HepG2 (cell line): ENCODE data around the gene FMO3. TPM values are rescaled to one million over a fixed set of nuclear protein-coding genes. Genes with fewer than 3 reads are reported as not detected.

ENCODE experiments used
- ATAC-seq: fragments of 200-7000 bp; cut with Tn5 transposase; 3 replicates; pipeline ENCODE4 v1.9.1; 2020; ENCODE audit warnings: mild to moderate bottlenecking, moderate library complexity
- BruUV-seq: library from RNA; stranded (reverse); fragments of 400-500 nt; replicated peaks from 2 replicates; lab custom pipeline; 2021; lab: Mats Ljungman, UMichigan
- CTCF ChIA-PET: fragments of 300-600 bp; formaldehyde crosslinking; extraction: SDS; loops from one replicate; lab custom pipeline; 2021; ENCODE audit warnings: low total read pairs, inconsistent platforms, low intra/inter-chr PET ratio; lab: Yijun Ruan, JAX
- POLR2A ChIA-PET: fragments of 350-600 bp; sonication (Branson Sonifier 250); formaldehyde crosslinking; loops from one replicate; lab custom pipeline; 2020; ENCODE audit warnings: antibody characterized with exemption, inconsistent platforms; lab: Yijun Ruan, JAX
- DNase-seq: peaks from one replicate; pipeline ENCODE4 v3.0.0-alpha.2; 2015; ENCODE audit warnings: low spot score
- FAIRE-seq: peaks from 3 replicates; lab custom pipeline; 2011; peaks lifted over from hg19 to GRCh38; lab: Jason Lieb, UNC
- H2AFZ ChIP-seq: one replicate; pipeline ENCODE4 v1.6.1; 2011; ENCODE audit warnings: low read length, inconsistent platforms
- H3K27ac ChIP-seq: fragments of 300-600 bp; 3 replicates; pipeline ENCODE4 v1.8.0; 2011; ENCODE audit warnings: mixed run types, mild to moderate bottlenecking, mixed read lengths, low read length, inconsistent platforms; ENCODE audit not compliant: insufficient read depth; ENCODE audit errors: extremely low read length
- H3K27me3 ChIP-seq, 2 experiments: fragments of 200-600 bp in 1 of 2; 2 replicates in 1 of 2; 3 replicates in 1 of 2; pipeline versions ENCODE4 v1.6.0 to v1.8.0; 2011; ENCODE audit warnings: low read length in 2 of 2, mild to moderate bottlenecking in 2 of 2, moderate library complexity in 2 of 2, inconsistent platforms in 1 of 2; ENCODE audit not compliant: insufficient read depth in 2 of 2, control insufficient read depth in 1 of 2
- H3K36me3 ChIP-seq, 2 experiments: fragments of 200-600 bp in 1 of 2; replicated peaks in 1 of 2; 2 replicates in 1 of 2; 3 replicates in 1 of 2; pipeline versions ENCODE4 v1.5.1 to v1.8.0; 2011; ENCODE audit warnings: low read length in 2 of 2, inconsistent platforms in 1 of 2; ENCODE audit not compliant: insufficient read depth in 2 of 2, control insufficient read depth in 1 of 2
- H3K4me1 ChIP-seq: 2 replicates; pipeline ENCODE4 v1.5.1; 2012; ENCODE audit warnings: low read length, inconsistent platforms; ENCODE audit not compliant: insufficient read depth
- H3K4me2 ChIP-seq: 2 replicates; pipeline ENCODE4 v1.6.0; 2011; ENCODE audit warnings: low read depth, low read length, inconsistent platforms
- H3K4me3 ChIP-seq, 3 experiments: fragments of 200-600 bp in 1 of 3; sonication (generic), shearing (Covaris generic) in 1 of 3; replicated peaks in 1 of 3; 2 replicates each; pipeline ENCODE4 v1.5.1; 2011 to 2016; ENCODE audit warnings: low read length in 3 of 3, inconsistent platforms in 2 of 3, low read depth in 2 of 3, mild to moderate bottlenecking in 2 of 3, control low read depth in 1 of 3, mixed read lengths in 1 of 3; ENCODE audit not compliant: insufficient read depth in 1 of 3
- H3K79me2 ChIP-seq: one replicate; pipeline ENCODE4 v1.6.1; 2011; ENCODE audit warnings: low read length, inconsistent platforms; ENCODE audit not compliant: insufficient read depth
- H3K9ac ChIP-seq: 2 replicates; pipeline ENCODE4 v1.6.0; 2011; ENCODE audit warnings: mild to moderate bottlenecking, low read depth, low read length, inconsistent platforms; ENCODE audit not compliant: insufficient read depth
- H3K9me3 ChIP-seq: 2 replicates; pipeline ENCODE4 v1.5.1; 2012; ENCODE audit warnings: mild to moderate bottlenecking, low read length
- H4K20me1 ChIP-seq: 2 replicates; pipeline ENCODE4 v1.6.0; 2011; ENCODE audit warnings: inconsistent platforms, mild to moderate bottlenecking, low read length, moderate library complexity; ENCODE audit not compliant: insufficient read depth
- CEBPZ ChIP-seq: IDR thresholded peaks from 2 replicates; pipeline ENCODE4 v1.6.1; 2012; ENCODE audit warnings: low read length, improper control_type of control experiment
- MAFF ChIP-seq: IDR thresholded peaks from 2 replicates; pipeline ENCODE4 v1.6.1; 2011; ENCODE audit warnings: low read depth, low read length, improper control_type of control experiment
- MAFK ChIP-seq, 2 experiments: IDR thresholded peaks in 1 of 2; conservative IDR thresholded peaks in 1 of 2; 2 replicates each; pipeline ENCODE4 v1.6.1; 2011; ENCODE audit warnings: improper control_type of control experiment in 2 of 2, low read length in 2 of 2
- SMYD3 ChIP-seq: sonication (generic); formaldehyde crosslinking; IDR thresholded peaks from 2 replicates; pipeline ENCODE4 v1.8.1; 2023; ENCODE audit warnings: mild to moderate bottlenecking, missing genetic modification reagents
- TCF7 ChIP-seq: sonication (generic); IDR thresholded peaks from 2 replicates; pipeline ENCODE4 v1.6.1; 2016; ENCODE audit warnings: antibody characterized with exemption, low read depth
- ZFP82 ChIP-seq: sonication (generic); formaldehyde crosslinking; IDR thresholded peaks from 2 replicates; pipeline ENCODE4 v1.5.1; 2020; ENCODE audit warnings: mild to moderate bottlenecking, missing genetic modification reagents, borderline replicate concordance
- ZNF124 ChIP-seq: sonication (generic); formaldehyde crosslinking; IDR thresholded peaks from 2 replicates; pipeline ENCODE4 v1.4.0; 2020; ENCODE audit warnings: missing genetic modification reagents
- ZNF274 ChIP-seq: sonication (generic); formaldehyde crosslinking; IDR thresholded peaks from 2 replicates; pipeline ENCODE4 v1.5.1; 2020; ENCODE audit warnings: mild to moderate bottlenecking, missing genetic modification reagents
- ZNF678 ChIP-seq: sonication (generic); formaldehyde crosslinking; IDR thresholded peaks from 2 replicates; pipeline ENCODE4 v1.4.0; 2020; ENCODE audit warnings: mild to moderate bottlenecking, missing genetic modification reagents
- WGBS: methylation state at CpG from one replicate; pipeline ENCODE4 v1.1.6; 2017; ENCODE audit warnings: low lambda C conversion rate; 5-methylcytosine and 5-hydroxymethylcytosine counted together
- in situ Hi-C: cut with HindIII; loops from 2 replicates; pipeline ENCODE4 v1.10.0; 2017; ENCODE audit warnings: low pct_unique_long_range_greater_than_20kb; ENCODE audit not compliant: extremely low pct_ligation_motif_present
- intact Hi-C: fragments of 100-400 bp; cut with micrococcal nuclease; formaldehyde crosslinking; loops from one replicate; pipeline ENCODE4 v1.10.0; 2022; ENCODE audit not compliant: unreplicated experiment
- polyA plus RNA-seq, 8 experiments: library from polyadenylated mRNA; depleted of rRNA in 3 of 8; stranded (reverse) in 7 of 8; unstranded in 1 of 8; fragments of >200 nt; fragmentation: Illumina TruSeq in 4 of 8; extraction: Trizol in 4 of 8; gene quantifications; 2 replicates each; pipeline versions ENCODE4 v1.2.1 to v1.2.3, GENCODE V29; 2011 to 2016; ENCODE audit warnings: low read depth in 4 of 8, missing spikeins in 1 of 8, mixed read lengths in 1 of 8; ENCODE audit not compliant: insufficient read depth in 1 of 8
- total RNA-seq, 5 experiments: library from RNA; depleted of rRNA; stranded (reverse); fragments of >200 nt; fragmentation: Illumina TruSeq; extraction: Trizol; gene quantifications; 2 replicates each; pipeline ENCODE4 v1.2.3, GENCODE V29; 2016; ENCODE audit warnings: low read depth in 1 of 5
- TF ChIP-seq, protein P1 (sequence below): sonication (generic); formaldehyde crosslinking; IDR thresholded peaks from 2 replicates; pipeline ENCODE4 v1.4.0; 2020; ENCODE audit warnings: missing genetic modification reagents

FMO3 gene
- total and polyA plus RNA-seq, 2 of the 13 experiments (the other 11 are each of a cell fraction or from before 2014, with no cell fraction given): not detected

DNA sequence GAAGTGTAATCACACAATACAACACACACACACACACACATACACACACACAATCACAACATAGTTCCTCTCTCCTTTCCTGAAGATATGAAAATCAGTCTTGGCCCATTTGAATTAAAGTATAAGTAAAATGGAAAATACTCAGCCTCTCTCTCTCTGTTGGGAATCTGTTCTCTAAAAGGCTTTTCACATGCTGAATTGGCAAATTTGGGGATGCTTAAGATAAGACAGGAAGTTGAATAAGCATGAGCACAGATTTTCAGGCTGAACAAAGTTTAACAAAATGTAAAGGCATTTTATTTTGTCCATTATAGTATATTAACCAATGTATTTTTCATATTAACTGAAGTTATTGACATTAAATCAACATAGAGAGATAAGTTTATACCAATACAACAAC, 70.7 kb downstream of the FMO3 start:
- H3K9me3 ChIP-seq: no peaks in the 10 kb centered on the region
- H3K79me2 ChIP-seq: no peaks in the 10 kb centered on the region
- H3K9ac ChIP-seq: no peak overlapping the region
- no peak overlapping the region for H2AFZ ChIP-seq
- ATAC-seq: no peak
- H4K20me1 ChIP-seq: no peaks in the 10 kb centered on the region
- ChIA-PET POLR2A (interaction anchor here (0.8 kb wide), 1 partner anchor 19 kb away, joined by 3 read pairs; no protein-coding TSS in a partner anchor), CTCF (no interaction called here)
- no peaks in the 10 kb centered on the region for H3K36me3 ChIP-seq
- H3K4me3 ChIP-seq: no peak overlapping the region
- H3K27me3 ChIP-seq: no peaks in the 10 kb centered on the region
- peaks cover 22% of the 10 kb centered on the region for H3K4me1 ChIP-seq
- H3K27ac ChIP-seq: peak overlapping the region; percentile 66
- no peak for DNase-seq
- in situ Hi-C loops: no loop called here
- TF ChIP-seq SMYD3 (CRISPR knock-in tag) (no peak), MAFF (peak; percentile 57), MAFK (conservative IDR thresholded peaks at IDR 0.05 in 1 of 2, IDR thresholded peaks at IDR 0.05 in 1 of 2; ENCODE audit: low read length in 2 of 2) (peak; percentile 51 to 64; a peak in 3 of 4 replicates)
- TF ChIP-seq, all 625 proteins: peak for 2
- FAIRE-seq: no peak
- H3K4me2 ChIP-seq: no peak overlapping the region; the same call in 1 of the 2 replicates
- no TSS peak for BruUV-seq
- intact Hi-C loops: no loop called here

GRCh38 chr1:171166361-171166760, 75.7 kb downstream of the FMO3 start:
- DNase-seq: no peak
- ATAC-seq: no peak
- Histone ChIP-seq H3K27ac (no peak overlapping the region), H3K27me3 (no peaks in the 10 kb centered on the region), H3K4me2 (no peak overlapping the region), H3K4me3 (no peak overlapping the region), H3K4me1 (peaks cover 4% of the 10 kb centered on the region), H3K79me2 (no peaks in the 10 kb centered on the region), H3K9ac (no peak overlapping the region), H3K36me3 (no peaks in the 10 kb centered on the region), H2AFZ (no peak overlapping the region), H3K9me3 (no peaks in the 10 kb centered on the region), H4K20me1 (no peaks in the 10 kb centered on the region)
- TF ChIP-seq ZNF274: no peak
- TF ChIP-seq, protein P1, sequence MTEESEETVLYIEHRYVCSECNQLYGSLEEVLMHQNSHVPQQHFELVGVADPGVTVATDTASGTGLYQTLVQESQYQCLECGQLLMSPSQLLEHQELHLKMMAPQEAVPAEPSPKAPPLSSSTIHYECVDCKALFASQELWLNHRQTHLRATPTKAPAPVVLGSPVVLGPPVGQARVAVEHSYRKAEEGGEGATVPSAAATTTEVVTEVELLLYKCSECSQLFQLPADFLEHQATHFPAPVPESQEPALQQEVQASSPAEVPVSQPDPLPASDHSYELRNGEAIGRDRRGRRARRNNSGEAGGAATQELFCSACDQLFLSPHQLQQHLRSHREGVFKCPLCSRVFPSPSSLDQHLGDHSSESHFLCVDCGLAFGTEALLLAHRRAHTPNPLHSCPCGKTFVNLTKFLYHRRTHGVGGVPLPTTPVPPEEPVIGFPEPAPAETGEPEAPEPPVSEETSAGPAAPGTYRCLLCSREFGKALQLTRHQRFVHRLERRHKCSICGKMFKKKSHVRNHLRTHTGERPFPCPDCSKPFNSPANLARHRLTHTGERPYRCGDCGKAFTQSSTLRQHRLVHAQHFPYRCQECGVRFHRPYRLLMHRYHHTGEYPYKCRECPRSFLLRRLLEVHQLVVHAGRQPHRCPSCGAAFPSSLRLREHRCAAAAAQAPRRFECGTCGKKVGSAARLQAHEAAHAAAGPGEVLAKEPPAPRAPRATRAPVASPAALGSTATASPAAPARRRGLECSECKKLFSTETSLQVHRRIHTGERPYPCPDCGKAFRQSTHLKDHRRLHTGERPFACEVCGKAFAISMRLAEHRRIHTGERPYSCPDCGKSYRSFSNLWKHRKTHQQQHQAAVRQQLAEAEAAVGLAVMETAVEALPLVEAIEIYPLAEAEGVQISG (CRISPR knock-in tag): no peak
- TF ChIP-seq CEBPZ: no peak
- TF ChIP-seq TCF7: no peak
- no peak for TF ChIP-seq ZNF124
- no peak for TF ChIP-seq ZNF678 (CRISPR knock-in tag)
- no peak for TF ChIP-seq ZFP82 (CRISPR knock-in tag)
- intact Hi-C loops (no loop called here), in situ Hi-C loops (no loop called here)
- CTCF ChIA-PET: no interaction called here
- no TSS peak for BruUV-seq
- POLR2A ChIA-PET: no interaction called here
- FAIRE-seq: no peak
- 75% methylated on average over 2 of the region's 2 CpGs for WGBS
